Esophagus squamous epithelium (tissue), 4 donors: ENCODE data around the gene SH3GL3.

Source experiments
- POLR2A ChIP-seq, 4 donors: fragments of 450-650 bp; IDR thresholded peaks; one replicate each; pipeline ENCODE4 v1.6.1; 2017; ENCODE audit warnings: antibody characterized with exemption in 4 of 4, mild to moderate bottlenecking in 4 of 4, moderate library complexity in 3 of 4
- TF ChIP-seq, protein P1 (sequence below), 6 experiments: fragments of 450-650 bp in 4 of 6; fragments of 200-600 bp in 2 of 6; sonication (generic) in 2 of 6; IDR thresholded peaks; one replicate each; pipeline ENCODE4 v1.5.1; 2016 to 2019; ENCODE audit warnings: antibody characterized with exemption in 6 of 6, mild to moderate bottlenecking in 4 of 6, moderate library complexity in 4 of 6

GRCh38 chr15:83422081-83422480 is 25.1 kb upstream of the SH3GL3 start:
- TF ChIP-seq, protein P1, sequence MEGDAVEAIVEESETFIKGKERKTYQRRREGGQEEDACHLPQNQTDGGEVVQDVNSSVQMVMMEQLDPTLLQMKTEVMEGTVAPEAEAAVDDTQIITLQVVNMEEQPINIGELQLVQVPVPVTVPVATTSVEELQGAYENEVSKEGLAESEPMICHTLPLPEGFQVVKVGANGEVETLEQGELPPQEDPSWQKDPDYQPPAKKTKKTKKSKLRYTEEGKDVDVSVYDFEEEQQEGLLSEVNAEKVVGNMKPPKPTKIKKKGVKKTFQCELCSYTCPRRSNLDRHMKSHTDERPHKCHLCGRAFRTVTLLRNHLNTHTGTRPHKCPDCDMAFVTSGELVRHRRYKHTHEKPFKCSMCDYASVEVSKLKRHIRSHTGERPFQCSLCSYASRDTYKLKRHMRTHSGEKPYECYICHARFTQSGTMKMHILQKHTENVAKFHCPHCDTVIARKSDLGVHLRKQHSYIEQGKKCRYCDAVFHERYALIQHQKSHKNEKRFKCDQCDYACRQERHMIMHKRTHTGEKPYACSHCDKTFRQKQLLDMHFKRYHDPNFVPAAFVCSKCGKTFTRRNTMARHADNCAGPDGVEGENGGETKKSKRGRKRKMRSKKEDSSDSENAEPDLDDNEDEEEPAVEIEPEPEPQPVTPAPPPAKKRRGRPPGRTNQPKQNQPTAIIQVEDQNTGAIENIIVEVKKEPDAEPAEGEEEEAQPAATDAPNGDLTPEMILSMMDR (IDR thresholded peaks at IDR 0.05): no peak
- no peak for TF ChIP-seq POLR2A (IDR thresholded peaks at IDR 0.05)
